ENCODE measurements around the gene KCNQ1OT1.

KCNQ1OT1 gene

GRCh38 chr11:2661173-2662023 is 38.4 kb downstream of the KCNQ1OT1 start:
- TF ChIP-seq CTCF (IDR thresholded peaks at IDR 0.05; ENCODE audit: insufficient read depth, missing control alignments): no peak
- DNase-seq (ENCODE audit: insufficient read length, low spot score) (no peak), FAIRE-seq (no peak)

DNA sequence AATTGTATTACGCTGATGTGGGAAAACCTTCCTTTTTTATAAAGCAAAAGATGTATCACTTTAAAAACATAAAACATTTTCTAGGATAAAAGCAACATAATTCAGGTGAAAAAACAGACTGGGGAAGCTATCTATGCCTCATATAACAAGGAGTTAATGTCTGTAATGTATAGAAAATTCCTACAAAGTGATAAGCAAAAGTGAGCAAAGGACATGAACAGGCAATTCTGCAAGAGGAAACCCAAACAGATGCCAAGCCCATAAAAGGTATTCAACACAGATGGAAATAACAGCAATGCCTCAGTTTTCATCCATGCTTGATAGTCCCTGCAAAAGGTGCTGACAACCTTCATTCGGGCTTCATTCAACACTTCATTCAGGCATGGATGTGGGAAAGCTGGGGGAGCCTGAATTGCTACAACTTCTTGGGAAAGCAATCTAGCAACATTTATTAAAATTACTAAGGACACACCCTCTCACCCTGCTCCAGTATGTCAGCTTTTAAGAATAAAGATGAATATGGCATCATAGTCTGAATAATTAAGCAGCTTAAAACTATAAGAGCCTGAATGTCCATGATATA is 39.3 kb downstream of the KCNQ1OT1 start:
- FAIRE-seq (no peak), DNase-seq (ENCODE audit: insufficient read length, low spot score) (no peak)
- TF ChIP-seq CTCF (IDR thresholded peaks at IDR 0.05; ENCODE audit: insufficient read depth, missing control alignments): no peak

- DNase-seq (ENCODE audit: insufficient read length, low spot score): no peak
- FAIRE-seq: no peak
- no peak for TF ChIP-seq CTCF (IDR thresholded peaks at IDR 0.05; ENCODE audit: insufficient read depth, missing control alignments)
These were observed 42.0 kb downstream of the KCNQ1OT1 start for GRCh38 chr11:2657697-2658284.

DNA sequence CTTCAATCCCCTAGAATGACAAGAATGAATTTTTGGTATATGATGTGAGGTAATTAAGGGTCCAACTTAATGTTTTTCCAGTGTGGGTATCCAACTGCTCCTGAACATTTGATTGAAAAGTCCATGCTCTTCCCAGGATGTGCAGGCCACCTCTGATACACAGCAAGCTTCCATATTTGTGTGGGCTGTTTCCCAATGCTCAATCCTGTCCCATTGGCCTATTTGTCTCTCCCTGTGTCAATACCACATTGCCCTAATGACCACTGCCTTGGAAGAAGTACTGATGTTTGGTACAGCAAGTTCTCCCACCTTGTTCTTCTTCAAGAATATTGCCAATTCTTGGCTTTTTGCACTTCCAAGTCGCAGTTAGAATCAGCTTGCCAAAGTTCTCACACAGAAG is 42.9 kb downstream of the KCNQ1OT1 start:
- no peak for FAIRE-seq
- no peak for DNase-seq (ENCODE audit: insufficient read length, low spot score)
- no peak for TF ChIP-seq CTCF (IDR thresholded peaks at IDR 0.05; ENCODE audit: insufficient read depth, missing control alignments)

DNA sequence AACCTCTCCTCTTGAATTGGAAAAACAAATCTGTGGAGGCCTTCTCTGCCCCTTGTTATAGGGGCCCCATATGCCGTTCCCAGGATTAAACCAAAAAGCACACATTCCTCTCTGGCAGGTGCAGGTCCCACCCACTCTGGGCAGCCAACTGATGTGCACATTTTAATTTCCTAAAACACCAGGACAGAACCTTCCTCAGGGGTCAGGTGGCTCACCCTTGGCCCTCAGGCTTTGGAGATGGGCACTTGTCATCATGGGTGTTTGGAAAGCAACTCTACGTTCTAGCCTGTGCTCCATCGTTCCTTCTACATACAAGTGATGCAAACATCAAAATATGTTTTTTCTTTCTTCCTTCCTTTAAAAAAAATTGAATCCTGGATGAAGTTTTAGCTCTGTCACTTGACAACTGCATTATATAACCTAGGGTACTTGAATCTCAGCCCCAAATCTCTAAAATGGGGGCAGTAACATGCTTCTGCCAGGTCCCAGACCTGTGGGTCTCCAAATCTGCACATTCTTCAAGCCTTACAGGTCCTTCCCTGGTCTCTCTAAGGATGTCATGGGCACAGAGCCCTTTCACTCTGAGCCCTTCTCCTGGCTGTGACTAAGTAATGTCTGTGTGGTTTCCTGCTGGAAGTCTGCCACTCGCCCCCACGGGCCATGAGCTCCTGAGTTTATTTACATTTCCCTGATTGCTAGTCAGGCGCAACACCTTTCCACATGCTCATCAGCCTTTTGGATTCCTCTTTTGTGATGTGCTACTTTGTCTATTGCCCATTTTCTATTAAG is 43.8 kb downstream of the KCNQ1OT1 start:
- no peak for TF ChIP-seq CTCF (IDR thresholded peaks at IDR 0.05; ENCODE audit: insufficient read depth, missing control alignments)
- FAIRE-seq: no peak
- no peak for DNase-seq (ENCODE audit: insufficient read length, low spot score)

- TF ChIP-seq CTCF (IDR thresholded peaks at IDR 0.05; ENCODE audit: insufficient read depth, missing control alignments): no peak
- DNase-seq (ENCODE audit: insufficient read length, low spot score) (no peak), FAIRE-seq (no peak)
These were observed 44.6 kb downstream of the KCNQ1OT1 start for GRCh38 chr11:2655016-2655719.
